Measurements from ENCODE around the gene FCHSD2.
"Not testable (repeated sequence)": the region's sequence is repeated elsewhere in the genome, so short reads cannot be mapped to it uniquely, and the experiment has no call there.

The FCHSD2 gene

DNA sequence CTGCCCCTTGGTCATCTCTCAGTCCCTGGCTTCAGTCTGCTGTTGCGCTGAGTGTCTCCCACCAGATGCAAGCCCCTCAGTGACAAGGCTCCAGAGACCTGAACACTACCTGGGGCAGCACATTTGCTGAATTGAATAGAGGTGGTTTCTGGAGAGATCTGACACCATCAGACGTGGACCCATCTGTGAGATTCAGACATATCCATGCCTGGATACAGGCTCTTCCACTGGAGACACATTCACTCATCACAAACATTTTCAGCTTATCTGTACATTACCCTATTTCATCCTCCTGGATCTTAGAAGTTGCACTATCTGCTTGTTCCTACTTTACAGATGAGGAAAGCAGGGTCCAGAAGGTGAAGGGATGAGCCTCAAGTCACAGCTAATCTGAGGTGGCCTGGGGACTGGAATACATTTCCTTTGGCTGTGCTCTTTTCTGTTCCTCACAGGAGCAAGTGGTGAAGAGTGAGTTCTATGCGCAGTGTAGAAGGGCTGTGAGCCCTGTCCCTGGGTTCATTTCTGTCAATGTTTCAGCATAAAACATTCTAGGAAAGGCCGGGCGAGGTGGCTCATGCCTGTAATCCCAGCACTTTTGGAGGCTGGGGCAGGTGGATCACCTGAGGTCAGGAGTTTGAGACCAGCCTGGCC is 308.9 kb downstream of the FCHSD2 start:
- no peak for DNase-seq (ENCODE audit: low spot score)

DNA sequence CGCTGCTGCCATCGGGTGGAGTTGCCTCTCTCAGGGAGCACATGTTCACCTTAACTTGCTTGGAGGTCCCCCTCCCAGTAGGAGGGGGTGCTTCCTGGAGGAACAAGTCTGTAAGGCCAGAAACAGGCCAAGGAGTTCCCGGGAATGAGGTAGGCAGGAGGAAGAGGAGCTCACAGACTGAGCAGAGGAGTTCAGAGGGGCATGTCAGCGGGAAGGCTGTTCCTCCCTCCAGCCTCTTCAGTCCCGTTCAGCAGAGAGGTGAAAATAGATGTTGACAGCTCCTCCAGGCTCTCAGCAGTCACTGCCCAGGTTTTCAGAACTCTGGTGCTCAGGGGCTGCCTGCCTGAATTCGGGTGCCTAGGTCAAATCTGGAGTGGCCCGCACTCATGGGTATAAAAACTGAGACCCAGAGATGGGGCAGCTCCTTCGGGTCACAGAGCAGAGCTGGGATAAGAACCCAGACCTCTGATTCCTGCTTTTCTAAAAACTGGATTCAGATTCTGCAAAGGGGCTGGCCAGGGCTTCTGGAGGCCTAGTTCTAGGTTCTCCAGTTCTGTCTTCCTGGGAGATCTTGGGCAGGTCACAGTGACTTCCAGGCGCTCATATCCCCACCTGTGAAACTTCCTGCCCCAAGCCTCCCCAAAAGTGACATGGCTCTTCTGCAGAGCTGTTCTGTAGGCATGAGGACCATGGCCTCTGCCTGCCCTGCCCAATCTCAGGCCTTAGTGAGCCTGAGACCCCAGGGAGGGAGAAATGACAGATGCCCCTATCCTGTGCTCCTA is 309.6 kb downstream of the FCHSD2 start:
- DNase-seq (ENCODE audit: low spot score): no peak

DNA sequence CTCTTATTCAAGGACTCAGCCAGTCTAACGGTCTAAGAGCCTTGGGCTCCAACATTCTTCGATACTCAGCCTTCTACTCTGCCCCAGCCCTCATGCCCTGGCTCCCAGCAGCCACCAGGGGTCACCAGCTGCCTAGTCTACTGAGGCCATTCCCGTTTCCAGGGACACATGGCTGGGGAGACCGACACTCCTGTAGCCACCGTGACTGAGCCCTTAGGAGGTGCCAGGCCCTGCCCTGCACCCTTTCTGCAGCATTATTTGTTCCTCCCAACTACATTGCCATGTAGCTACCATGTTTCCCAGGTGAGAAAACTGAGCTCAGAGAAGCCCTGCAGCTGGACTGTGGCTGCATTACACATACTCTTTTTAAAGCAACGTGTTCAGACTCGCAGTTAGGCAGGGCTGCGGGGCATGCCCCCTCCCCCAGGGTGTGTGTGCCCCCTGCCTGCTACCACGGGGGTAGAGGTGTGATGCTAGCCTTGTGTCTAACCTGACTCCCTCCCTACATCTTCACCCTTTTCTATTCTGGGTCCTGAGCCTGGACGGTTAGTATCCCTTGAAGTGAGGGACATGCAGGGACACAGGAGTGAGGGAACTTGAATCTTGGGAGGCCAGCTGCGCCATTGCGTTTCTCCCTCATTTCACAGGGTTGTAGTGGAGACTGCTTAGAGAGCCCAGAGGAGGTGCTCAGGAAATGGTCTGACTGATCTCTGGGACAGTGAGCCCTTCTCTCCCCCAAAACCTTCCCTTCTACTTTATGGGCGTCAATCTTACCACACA is 310.4 kb downstream of the FCHSD2 start:
- no peak for DNase-seq (ENCODE audit: low spot score)

DNA sequence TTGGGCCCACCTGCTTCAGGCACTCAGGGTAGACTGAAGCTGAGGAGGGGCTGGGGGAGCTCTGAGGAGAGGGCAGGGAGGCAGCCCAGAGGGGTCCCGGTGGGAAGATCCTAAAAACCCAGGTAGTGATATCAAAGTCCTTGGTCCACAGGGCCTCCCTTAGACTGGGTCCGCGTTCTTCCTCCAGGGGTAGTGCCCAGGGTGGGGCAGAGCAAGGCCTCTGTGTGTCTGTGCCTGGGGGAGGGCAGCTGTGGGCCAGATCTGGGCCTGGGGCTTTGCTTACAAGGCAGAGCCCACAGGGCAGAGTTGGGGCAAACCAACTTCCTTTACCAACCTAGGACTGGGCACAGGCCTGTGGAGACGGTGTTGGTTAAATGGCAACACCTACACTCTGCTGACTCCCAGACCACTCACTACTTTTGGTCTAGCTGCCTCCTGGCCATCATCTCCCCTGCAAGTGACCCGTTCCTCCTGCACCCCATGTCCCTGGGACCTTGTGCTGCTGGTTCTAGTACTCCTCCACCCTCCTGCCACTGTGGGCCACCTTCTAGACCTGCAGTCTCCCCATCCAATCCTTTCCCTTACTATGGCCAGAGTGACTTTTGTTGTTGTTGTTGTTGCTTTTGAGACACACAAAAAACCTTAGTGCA is 312.1 kb downstream of the FCHSD2 start:
- DNase-seq (ENCODE audit: low spot score): no peak

DNA sequence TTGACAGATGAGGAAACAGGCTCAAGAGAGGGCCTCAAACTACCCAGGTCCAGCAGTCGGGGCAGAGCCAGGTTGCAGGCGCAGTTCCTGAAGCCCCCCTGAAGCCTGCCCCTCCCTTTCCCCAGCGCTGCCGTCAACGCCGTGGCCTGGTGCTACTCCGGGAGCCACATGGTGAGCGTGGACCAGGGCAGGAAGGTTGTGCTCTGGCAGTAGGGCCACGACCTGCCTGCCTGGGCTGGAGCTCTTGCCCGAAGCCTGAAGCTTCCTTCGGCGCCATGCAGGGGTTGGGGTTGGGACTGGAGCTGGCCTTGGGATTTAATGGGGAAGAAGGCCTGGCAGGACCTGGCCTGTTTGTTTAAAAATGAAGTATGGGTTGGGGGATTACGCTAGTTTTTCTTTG is 312.9 kb downstream of the FCHSD2 start:
- no peak for DNase-seq (ENCODE audit: low spot score)

DNA sequence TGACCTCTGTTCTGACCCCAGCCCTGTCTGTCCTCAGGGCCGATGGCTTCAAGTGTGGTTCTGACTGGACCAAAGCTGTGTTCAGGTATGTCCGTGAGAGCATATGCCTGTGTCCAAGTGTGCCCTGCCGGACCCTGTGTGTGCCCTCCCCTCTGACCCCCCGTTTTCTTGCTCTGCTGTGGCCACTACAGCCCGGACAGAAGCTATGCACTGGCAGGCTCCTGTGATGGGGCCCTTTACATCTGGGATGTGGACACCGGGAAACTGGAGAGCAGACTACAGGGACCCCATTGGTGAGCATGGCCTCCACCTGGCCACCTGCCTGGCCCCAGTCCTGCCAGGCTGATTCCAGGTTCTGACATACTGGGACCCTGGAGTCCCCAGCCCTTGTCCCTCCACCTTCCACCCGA is 313.4 kb downstream of the FCHSD2 start:
- DNase-seq (ENCODE audit: low spot score): no peak

DNA sequence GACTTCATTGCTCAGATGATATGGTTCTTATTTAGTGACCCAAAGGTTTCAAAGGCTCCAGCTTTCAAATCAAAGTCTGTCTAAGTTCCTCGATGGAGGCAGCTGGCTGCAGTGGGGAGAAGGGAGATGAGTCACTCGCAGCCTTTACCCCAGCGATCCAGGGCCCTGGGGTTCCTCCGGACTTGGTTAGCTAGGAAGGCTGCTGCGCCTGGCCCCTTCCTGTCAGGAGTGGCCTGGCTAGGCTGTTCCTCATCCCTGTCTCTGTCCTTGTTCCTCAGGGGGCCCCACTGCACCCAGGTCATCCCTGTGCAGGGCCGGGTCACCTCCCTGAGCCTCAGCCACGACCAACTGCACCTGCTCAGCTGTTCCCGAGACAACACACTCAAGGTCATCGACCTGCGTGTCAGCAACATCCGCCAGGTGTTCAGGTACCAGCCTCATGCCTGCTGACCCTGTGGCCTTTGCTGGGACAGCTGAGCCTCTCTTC is 314.0 kb downstream of the FCHSD2 start:
- DNase-seq (ENCODE audit: low spot score): no peak

DNA sequence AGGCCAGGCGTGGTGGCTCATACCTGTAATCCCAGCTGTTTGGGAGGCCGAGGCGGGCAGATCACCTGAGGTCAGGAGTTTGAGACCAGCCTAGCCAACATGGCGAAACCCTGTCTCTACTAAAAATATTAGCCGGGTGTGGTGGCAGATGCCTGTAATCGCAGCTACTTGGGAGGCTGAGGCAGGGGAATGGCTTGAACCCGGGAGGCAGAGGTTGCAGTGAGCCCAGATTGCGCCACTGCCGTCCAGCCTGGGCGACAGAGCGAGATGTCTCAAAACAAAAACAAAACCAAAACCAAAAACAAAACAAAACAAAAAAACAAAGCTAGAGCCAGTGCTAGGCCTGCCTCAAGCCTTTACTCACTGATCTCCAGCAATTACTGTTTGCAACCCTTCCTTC is 314.5 kb downstream of the FCHSD2 start:
- not testable (repeated sequence) for DNase-seq (ENCODE audit: low spot score)

DNA sequence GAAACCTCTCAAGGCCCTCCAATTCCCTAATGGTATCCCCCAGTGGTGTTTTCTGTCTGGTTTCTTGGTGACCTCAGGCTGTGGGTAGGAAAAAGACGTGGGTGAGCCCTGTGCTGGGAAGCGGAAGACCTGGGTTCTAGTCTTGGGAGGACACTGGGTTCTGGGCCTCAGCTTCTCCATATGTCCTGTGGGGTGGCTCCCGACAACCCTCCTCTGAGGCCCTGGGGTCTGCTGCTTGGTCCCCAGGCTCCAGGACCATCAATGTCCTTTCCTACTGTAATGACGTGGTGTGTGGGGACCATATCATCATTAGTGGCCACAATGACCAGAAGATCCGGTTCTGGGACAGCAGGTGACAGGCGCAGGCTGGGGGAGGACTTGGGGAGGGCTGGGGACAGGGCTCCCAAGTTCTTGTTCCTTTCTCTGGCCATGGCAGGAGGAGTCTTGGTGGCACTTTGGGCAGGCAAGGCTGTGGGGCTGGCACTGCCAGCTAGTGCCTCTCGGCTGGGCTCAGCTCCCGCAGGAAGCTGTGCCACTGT is 315.1 kb downstream of the FCHSD2 start:
- DNase-seq (ENCODE audit: low spot score): no peak

DNA sequence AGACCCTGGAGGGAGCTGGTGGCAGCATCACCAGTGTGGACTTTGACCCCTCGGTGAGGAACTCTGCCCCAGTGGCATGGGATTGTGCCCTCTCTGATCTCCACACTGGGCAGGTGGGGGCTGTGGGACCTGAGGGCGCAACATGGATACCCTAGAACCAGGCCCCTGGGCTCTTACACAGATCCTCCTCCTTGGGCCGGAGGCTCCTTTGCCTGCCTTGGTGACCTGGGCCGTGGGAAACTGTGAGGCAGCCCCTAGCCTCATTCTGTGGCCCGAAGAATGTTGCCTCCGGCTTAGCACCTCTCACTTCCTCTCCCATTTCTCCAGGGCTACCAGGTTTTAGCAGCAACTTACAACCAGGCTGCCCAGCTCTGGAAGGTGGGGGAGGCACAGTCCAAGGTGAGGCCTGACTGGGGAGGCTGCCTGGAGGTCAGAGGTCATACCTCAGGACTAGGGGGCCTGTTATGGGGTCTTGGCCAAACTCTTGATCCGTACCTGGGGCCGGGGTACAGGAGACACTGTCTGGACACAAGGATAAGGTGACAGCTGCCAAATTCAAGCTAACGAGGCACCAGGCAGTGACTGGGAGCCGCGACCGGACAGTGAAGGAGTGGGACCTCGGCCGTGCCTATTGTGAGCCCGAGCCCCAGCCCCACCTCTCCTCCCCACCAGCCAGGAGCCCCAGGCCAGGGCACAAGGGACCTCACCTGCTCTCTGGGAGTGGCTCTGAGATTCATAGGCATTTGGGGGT is 315.8 kb downstream of the FCHSD2 start:
- DNase-seq (ENCODE audit: low spot score): no peak

DNA sequence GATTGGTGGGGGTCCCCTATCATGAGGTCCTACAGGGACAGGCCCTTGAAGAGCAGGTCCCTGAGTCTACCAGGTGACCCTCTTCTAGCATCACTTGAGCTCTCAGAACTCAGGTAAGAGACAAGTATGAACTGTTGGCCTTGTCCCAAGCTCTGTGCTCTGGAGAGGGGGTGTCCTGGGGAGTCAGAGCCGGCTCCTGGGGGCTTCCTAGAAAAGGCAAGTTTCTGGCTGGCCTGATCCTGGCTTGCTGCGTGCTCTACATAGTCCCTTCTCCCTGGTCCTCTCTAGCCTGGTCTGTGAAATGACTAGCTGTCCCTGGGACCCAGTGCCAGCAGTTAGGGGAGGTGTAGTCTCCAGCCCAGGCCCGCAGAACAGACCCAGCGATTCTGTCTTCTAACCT is 316.5 kb downstream of the FCHSD2 start:
- no peak for DNase-seq (ENCODE audit: low spot score)

DNA sequence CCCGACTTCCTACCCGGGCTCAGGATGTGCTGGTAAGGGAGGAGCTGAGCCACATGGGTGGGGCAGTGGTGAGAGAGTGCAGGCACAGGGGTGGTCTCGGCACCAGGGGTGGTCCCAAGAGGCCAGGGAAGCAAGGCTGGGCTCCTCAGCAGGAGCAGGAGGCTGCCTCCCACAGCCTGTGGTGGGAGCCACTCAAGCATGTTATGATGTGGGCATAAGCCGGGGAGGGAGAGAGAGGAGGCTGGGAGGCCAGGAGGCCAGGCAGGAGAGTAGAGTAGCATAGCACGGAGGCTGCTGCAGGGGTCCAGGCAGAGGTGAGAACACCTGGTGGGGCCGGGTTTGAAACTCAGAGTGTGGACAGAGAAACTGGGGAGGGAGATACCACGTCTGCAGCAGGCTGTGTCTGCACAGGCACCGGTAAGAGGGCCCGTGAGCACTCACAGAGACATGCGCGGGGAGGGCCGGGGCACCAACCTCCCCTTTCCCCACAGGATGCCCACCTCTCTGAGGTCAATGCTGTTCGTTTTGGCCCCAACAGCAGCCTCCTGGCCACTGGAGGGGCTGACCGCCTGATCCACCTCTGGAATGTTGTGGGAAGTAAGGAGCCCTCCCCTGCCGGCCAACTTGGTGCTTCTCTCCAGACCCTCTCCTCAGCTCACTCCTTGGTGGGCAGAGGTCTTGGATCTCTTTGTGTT is 317.2 kb downstream of the FCHSD2 start:
- DNase-seq (ENCODE audit: low spot score): no peak

DNA sequence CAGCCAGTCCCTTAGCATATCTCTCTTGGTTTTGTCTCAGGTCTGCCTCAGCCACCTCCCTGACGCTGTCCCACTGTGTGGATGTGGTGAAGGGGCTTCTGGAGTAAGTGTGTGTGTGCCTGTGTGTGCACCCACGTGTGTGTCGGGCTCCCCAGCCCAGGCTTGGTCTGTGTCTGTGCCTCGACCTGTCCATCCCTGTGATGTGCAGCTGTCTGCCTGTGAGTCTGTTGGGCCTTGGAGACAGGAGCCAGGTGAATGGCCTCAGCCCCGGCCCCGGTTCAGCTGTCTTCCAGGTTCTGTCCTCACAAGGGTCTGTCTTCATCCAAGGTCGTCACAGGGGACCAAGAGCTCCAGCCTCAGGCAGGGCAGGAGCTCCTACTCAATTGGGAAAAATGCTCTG is 318.1 kb downstream of the FCHSD2 start:
- no peak for DNase-seq (ENCODE audit: low spot score)

DNA sequence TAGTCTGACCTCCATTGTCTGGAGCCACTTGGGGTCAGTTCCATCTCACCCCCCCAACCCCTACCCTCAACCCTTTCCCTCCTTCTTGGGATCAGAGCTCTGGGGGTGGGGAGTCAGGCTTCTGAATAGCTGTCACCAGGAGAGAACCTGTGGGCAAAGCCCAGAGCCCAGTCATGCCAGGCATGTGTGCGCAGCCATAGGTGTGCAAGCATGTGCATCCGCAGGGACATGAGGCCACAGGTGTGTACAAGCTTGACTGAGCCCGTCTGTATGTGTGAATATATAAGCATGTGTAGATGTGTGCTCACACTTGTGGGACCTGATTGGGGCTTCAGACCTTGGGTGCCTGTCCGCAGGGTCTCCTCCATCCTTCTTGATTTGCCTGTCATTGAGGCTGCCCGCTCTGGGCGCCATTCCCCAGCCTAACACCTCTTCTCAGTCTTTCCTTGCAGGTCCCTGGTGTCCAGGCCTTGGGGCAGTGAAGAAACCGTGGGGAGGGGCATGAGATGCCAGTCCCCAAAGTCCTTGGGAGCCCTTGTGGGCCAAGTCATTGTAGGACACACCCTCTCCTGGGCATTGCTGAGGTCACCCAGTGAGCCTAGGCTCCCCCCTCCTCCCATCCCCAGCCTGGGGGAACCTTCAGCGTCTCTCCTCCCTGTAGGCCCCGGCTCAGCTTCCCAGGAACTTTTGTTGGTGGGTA is 318.9 kb downstream of the FCHSD2 start:
- DNase-seq (ENCODE audit: low spot score): no peak

DNA sequence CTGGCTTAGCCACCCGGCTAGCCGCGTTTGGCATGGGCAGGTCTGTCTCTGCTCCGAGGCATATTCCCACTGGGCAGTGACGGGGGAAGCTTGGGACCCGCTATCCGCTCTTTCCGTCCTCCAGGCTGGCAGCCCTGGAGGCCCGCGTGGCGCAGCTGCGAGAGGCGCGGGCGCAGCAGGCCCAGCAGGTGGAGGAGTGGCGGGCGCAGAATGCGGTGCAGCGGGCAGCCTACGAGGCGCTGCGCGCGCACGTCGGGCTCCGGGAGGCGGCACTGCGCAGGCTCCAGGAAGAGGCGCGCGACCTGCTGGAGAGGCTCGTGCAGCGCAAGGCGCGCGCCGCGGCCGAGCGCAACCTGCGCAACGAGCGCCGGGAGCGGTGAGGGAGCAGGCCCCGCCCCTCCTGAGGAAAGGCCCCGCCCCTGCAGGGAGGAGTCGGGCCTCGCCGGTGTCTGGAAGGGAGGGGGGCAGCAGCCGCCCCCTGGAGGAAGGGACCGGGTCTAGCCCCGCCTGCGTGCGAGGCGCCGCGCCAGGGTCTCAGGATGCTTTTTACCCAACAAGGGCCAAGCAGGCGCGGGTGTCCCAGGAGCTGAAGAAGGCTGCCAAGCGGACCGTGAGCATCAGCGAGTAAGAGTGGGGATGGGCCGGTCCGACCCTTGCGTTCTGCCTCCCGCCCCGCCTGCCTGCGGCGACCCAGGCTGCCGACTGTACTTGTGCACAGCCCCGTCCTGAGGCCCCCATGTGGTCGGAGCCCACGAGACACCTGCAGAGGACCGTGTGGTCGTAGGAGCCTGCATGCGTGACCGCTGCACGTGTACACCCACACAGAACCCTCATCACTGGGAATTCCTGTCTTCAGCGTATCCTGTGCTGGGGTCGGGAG is 320.0 kb downstream of the FCHSD2 start:
- peak; percentile 96 for DNase-seq (ENCODE audit: low spot score)

DNA sequence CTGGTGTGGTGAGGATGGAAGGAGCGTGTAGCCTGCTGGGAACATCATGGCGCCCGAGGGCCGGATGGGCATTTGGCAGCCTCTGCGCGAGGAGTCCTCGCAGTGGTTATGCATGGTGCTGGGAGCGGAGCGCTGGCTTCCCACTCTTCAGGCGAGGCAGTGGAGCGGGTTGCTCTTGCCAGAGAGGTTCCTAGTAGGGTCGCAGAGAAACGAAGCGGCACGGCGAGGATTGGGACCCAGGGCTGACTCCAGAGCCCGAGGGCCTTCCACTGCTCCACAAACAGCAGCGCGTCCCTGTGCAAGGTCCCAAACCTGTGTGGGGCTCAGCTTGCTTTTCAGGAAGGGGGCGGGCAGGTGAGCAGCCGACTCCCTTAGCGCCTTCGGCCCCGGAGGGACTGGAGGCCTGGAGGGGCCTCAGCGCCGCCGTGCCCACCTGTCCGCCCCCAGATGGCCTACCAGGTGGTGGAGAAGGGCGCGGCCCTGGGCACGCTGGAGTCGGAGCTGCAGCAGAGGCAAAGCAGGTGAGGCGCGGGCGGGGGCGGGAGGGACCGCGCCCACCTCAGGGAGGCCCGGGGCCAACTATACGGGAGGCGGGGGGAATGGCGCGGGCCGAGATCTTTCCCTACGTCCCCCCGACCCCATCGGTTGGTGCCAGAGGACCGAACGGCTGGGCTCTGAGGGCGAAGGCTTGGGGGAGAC is 320.7 kb downstream of the FCHSD2 start:
- DNase-seq (ENCODE audit: low spot score): no peak

DNA sequence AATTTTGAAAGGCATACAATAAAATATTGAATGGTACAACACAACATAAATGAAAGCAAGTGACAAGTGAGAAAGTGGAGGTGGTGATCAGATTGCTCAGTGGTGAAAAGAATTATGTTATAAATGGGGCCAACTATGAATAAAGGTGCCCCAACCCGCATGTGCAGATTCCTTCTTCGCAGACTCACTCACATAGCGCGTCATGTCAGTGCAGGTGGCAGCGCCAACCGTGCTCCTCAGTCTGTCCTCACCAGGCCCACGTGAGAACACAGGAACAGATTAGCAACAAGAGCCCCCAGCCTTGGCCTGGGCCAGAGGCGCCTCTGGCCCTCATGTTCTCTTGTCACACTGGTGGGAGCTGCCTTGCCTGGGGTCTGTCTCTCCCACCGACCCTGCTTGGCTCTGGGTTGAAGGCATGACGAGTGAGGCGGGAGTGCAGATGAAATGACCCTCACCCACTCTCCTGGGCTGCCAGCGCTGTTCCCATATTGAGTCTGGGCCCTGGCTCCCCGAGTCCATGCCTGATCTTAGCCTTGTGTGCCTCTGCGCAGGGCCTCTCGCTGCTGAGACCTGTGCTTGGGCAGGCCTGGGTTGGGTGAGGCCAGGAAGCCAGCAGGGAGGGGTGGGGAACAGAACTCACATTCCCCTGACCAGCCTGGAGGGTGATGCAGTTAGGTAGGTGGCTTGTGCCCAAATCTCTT is 321.5 kb downstream of the FCHSD2 start:
- no peak for DNase-seq (ENCODE audit: low spot score)

DNA sequence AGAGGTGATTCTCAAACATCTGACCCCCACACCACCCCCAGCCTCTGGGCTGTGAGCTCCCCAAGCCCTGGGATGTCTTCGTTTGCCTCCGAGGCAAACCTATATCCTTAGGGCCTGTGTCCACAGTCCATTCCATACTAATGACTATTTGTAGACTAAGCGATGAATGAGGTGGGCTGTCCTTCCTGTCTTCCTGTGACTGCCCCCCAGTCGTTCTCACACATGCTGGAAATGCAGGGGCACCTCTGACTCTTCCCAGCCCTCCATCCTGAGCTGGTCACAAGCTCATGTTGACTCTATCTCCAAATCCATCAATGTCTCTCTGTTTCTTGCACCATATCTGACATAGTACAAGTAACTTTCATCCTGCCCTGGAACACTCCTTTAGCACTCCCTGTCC is 323.1 kb downstream of the FCHSD2 start:
- DNase-seq (ENCODE audit: low spot score): no peak

All from left forelimb (tissue), 1 donor.